GM19463 (cell line): ENCODE measurements around the gene RBMS1.
"Not testable (repeated sequence)": the region's sequence is repeated elsewhere in the genome, so short reads cannot be mapped to it uniquely, and the experiment has no call there.

Experiments
- ATAC-seq: cut with Tn5 transposase; IDR thresholded peaks from one replicate; pipeline ENCODE4 v1.9.1; 2021; ENCODE audit warnings: mild to moderate bottlenecking, moderate library complexity; ENCODE audit not compliant: unreplicated experiment

The RBMS1 gene

DNA sequence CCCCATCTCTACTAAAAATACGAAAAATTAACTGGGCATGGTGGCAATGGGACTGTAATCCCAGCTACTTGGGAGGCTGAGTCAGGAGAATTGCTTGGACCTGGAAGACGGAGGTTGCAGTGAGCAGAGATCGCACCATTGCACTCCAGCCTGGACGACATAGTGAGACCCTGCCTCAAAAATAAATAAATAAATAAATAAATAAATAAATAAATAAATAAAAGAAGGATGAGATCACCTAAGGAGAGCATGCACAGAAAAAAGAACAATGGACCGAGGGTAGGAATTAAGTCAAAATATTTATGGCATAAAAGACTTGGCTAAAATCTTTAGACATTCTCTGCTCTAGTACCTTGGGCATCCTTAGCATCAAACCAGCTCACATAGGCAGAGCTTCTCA, 8.9 kb upstream of the RBMS1 start:
- no peak for ATAC-seq

DNA sequence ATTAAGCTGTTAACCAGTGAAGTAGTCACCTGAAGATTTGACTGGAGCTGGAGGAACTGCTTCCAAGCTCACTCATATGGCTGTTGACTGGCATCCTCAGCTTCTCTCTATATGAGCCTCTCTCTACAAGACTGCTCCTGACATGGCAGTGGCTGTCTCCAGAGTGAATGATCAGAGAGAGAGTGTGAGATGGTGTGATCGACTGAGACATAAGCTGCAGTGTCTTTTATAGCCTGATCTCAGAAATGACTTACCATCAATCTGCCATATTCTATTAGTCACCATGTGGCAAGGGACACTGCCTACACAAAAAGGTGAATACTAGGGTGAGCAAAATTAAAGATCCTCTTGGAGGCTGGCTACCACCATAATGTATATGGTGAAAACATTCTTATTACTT, 7.8 kb upstream of the RBMS1 start:
- ATAC-seq = no peak

DNA sequence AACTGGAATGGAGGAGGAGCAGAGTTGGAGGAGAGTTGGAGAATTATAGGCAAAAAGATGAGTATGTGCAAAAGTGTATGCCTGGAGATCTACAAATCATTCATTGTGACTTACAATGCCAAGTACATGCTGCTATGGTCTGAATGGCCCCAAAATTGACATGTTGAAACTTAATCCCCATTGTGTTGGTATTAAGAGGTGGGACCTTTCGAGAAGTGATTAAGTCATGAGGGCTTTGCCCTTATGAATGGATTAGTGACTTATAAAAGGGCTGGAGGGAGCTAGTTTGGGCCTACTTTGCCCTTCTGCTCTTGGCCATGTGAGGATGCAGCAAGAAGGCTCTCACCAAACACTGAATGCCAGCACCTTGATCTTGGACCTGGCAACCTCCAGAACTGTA, 6.3 kb upstream of the RBMS1 start:
- no peak for ATAC-seq

DNA sequence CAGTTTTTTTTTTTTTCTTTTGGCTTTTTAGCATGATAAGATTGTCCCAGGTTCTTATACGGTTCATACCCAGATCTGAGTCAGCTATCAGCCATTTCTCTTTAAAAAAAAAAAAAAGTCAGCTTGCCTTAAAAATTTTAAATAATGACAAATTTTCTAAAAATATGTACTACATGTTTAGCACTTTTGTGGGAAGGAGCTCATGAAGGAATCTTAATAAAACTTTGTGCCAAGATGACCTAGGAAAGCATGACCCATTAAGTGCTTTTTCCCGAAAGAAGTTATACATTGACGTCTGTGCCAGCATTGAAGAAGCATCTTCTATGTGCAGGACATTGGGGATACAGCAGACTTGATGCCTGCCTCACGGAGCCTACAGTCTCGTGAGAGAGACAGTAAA, 4.5 kb upstream of the RBMS1 start:
- ATAC-seq = no peak

DNA sequence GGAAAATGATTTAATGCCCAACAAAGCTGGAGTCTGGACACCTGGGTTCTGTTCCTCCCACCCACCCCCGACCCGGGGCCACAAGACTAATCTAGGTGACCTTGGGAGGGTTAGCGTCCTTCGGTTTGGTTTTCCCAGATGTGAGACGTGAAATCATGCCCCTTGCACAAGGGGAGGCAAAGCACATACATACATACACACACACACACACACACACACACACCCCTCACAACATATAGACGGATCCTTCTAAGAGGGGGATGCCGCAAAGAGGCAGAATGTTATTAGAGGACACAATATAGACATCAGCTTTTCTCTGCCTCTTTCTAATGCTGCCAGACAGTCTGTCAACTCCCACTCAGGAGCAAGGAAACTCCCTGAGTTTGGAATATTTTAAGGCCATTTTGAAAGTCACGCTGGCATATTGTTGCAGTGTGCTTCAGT, 616 bp upstream of the RBMS1 start:
- no peak for ATAC-seq

- ATAC-seq = no peak
These were observed 993 bp downstream of the RBMS1 start for GRCh38 chr2:160492401-160493226.

DNA sequence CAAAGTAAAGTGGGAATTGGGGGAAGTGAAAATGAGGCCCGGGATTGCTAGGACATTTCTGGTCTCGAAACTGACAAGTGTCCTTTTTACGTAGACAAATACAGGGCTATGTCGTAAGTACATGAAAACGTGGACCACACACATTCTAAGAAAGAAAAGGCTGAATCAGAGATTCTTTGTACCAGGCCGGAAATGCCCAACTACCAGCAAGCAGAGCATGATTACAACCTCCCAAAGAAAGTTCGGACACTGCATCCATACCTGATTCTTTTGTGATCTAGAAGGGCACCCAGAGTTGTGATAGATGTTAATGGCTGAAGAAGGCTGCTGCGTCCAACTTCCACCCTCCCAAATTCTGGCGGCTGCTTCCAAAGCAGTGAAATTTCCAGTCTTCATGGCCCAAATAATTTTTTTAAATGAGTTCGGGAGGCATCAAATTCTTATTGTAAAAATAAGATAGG, 1.7 kb downstream of the RBMS1 start:
- ATAC-seq = no peak

DNA sequence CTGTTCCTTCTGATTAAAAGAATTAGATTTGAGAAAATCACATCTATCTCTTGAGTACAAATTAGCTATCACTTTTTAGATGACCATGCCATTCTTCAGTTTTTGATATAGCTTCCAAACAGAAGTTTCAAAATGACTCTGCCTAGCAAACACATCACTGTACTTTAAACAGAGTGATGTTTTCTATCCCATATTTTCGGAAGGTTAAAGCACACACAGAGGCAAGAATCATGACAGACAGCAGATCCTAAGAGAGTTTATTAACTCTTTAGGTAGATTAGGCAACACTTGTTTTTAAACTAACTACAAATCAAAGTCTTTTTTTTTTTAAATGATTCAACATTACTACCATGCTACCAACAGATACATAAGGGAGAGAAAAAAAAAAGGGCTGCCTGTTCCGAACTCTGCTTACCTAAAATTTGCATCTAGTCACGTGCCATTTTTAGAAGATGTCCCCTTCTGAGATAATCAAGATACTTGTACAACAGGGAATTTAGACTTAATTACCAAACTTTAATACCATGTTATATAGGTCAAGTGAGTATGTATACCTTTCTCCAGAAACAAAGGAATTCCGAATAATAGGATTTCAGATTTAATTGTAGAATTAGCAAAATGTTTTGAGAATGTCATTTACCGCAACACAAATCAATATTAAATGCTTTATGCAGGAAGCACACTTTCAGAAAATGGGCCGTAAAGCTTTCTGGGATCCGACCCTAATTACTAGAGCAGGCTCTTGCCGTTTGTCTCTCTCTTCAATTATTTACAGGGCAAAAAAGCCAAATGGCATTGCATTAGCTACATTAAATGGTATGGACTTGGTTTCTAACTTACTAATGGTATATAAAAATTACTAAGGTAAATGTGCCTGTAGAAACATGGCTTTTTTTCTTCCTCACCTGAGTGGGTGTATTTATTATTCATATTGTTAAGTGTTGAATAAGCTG, 2.6 kb downstream of the RBMS1 start:
- ATAC-seq = no peak

DNA sequence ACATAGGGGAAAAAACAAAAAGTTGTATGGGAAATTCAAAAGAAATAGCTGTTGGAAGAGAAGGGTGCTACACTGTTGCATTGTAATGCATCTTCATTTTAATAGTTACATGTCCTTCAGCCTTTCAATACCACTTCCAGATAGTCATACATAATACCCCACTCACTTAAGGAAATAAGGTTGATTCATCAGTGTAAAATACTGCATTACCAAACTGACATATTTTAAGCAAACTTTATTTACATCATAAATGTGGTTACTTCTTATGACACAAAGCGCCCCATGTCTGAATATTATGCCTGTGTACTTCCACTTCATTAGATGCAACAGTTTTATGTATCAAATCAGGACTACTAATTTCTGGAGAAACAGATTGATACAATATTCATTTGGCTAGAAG, 4.5 kb downstream of the RBMS1 start:
- no peak for ATAC-seq

DNA sequence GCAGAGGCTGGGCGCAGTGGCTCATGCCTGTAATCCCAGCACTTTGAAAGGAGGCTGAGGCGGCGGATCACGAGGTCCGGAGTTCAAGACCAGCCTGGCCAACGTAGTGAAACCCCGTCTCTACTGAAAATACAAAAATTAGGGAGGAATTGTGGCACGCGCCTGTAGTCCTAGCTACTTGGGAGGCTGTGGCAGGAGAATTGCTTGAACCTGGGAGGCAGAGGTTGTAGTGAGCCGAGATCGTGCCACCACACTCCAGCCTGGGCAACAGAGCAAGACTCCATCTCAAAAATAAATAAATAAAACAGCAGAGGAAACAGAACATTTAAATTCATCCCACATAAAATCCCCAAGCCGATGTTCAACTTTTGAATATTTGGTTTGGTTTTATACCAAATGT, 5.3 kb downstream of the RBMS1 start:
- not testable (repeated sequence) for ATAC-seq

DNA sequence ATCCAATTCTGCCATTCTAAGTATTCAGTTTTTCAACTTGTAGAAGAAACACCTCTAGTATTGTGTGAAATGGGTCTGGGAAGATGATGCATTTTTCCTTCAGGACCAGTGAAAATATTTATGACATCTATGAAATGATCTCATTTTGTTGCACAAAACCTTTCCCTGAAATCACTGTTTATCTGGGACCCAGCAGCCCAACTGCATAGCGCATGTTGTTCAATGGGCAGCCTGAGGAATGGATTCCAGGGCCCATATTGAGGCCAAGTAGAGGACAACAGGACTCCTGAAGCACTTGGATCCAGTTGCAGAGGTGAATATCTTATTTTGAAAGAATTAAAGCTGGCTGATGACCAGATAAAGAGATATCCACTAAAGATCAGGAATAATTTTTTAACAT, 7.3 kb downstream of the RBMS1 start:
- ATAC-seq = no peak

- ATAC-seq = no peak
These were observed 8.6 kb downstream of the RBMS1 start for GRCh38 chr2:160484859-160485520.

- no peak for ATAC-seq
These were observed 10.9 kb downstream of the RBMS1 start for GRCh38 chr2:160482673-160483072.

DNA sequence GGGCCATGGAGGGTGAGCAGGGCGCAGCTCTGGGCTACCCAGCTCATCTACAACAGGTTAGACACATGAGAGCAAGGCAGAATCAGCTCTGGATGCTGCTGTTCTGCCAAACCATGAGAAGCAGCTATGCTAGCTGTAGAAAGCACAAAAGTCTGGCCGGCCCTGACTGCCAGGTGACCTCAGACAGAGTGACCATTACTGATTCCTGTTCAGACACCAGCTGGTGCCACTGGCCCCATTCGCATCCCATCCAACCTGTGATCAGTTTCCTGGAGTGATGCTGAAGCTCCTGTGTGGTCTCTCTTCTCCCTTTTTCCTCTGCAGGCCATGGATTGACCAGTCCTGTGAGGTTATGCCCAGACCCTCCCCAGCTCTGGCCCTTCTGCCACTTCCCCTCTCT, 14.3 kb downstream of the RBMS1 start:
- ATAC-seq = no peak

- no peak for ATAC-seq
These were observed 14.9 kb downstream of the RBMS1 start for GRCh38 chr2:160478660-160479059.

GRCh38 chr2:160477032-160477431, 16.6 kb downstream of the RBMS1 start:
- ATAC-seq = no peak

DNA sequence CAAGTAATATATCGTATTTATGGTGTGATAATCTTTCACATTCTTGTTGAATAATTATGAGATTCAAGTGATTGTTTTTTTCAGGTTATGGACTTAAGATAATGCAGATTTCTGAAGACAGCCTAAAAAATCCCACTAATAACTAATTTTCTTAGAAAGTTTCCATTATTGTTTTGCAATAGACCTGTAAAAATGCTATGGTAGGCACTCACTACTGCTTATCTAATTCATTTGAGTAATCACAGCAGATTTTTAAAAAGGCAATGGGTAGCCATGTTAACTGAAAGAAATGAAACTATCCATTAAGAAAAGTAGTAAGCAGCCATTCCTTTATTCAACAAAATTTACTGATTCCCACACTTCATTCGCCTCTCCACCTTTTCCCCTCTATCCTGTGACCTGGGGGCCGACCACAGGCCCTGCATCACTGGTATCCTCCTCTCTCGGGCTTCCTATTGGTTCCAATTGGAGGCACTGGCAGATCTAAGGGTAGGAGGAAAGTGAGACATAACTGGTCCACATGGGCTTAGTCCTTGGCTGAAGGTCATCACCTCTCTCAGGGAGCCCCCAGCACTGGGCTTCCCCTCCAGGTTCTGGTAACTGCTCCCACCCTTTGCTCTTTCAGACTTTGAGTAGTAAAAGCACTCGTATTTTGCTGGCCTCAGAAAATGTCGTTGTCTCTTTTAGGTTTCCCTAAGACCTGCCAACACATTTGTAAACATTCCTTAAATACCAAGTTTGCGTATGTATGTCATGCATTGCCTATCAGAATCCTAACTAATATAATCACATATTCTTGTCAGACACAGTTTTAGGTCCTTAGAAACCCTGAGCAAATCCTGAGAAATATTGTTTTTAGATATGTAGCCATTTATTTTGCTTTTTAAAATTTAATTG, 18.5 kb downstream of the RBMS1 start:
- ATAC-seq = no peak

DNA sequence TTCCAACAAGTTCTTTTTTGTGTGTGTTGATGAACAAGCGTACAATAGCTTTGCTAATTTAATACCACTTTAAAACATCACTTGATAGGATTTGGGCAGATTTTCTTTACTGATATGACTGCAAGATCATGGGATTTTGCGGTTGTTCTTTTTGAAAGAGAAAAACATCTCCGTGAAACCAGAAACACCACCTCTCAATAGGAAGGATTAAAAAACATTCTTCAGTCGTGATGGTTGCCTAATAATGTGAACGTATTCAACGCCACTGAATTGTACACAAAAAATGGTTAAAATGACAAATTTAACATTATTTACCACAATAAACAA, 19.3 kb downstream of the RBMS1 start:
- no peak for ATAC-seq

DNA sequence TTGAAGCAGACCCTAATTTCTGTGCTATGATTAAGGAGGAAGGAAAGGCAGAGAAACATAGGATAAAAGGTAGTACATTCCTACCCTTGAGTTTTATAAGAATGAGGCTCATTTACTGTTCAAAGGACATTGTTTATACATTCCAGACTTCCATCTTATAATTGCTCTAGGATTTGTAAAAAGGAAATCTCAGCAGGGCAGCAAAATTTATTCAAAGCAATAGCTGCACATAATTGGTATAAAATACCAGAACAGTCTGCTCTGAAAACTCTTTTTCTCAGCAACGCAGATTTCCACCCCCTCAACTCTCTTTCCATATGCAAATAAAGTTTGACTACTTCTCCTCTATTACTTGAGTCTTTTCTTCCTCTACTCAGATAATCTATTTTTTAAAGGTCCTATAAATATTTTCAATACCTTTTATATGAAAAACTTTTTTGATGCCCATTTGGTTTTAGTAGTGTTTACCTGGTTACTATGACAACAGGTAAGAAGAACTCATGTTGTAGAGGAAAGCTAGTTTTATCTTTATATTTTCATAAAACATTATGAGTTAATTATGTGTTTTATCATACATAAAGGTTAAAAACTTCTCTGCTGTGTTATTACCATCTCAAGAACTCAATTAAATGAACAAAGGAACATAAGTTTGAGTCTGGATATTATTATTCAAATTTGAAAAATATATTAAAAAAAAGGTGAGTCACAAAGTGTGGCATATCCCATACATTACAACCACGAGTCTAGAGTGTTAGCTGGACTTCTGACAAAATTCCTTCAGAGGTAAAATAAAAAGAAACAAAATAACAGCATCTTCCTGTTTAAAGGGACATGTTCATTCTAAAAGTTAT, 19.9 kb downstream of the RBMS1 start:
- ATAC-seq = no peak
